Osteoblast (primary cell): ENCODE results near the gene SMG7. TPM values are rescaled to one million over a fixed set of nuclear protein-coding genes. Genes with fewer than 3 reads are reported as not detected.

Source experiments
- DNase-seq: peaks from one replicate; pipeline ENCODE4 v3.0.0; 2011; ENCODE audit warnings: low spot score, mixed read lengths; ENCODE audit not compliant: insufficient read length; ENCODE audit errors: missing footprints
- H2AFZ ChIP-seq: 2 replicates; pipeline ENCODE4 v1.6.0; 2011; ENCODE audit warnings: mild to moderate bottlenecking, low read length
- H3K27ac ChIP-seq: 2 replicates; pipeline ENCODE4 v1.5.1; 2011; ENCODE audit warnings: mild to moderate bottlenecking, low read depth, low read length, moderate library complexity
- H3K27me3 ChIP-seq: 2 replicates; pipeline ENCODE4 v1.6.0; 2012; ENCODE audit warnings: mild to moderate bottlenecking, control low read depth, inconsistent platforms, low read length, moderate library complexity; ENCODE audit not compliant: insufficient read depth
- H3K36me3 ChIP-seq: 2 replicates; pipeline ENCODE4 v1.5.1; 2011; ENCODE audit warnings: mild to moderate bottlenecking, low read length, control low read depth, moderate library complexity; ENCODE audit not compliant: insufficient read depth
- H3K4me1 ChIP-seq: 2 replicates; pipeline ENCODE4 v1.5.1; 2011; ENCODE audit warnings: mild to moderate bottlenecking, low read length, control low read depth, moderate library complexity; ENCODE audit not compliant: insufficient read depth
- H3K4me2 ChIP-seq: 2 replicates; pipeline ENCODE4 v1.6.0; 2011; ENCODE audit warnings: mild to moderate bottlenecking, low read length; ENCODE audit not compliant: insufficient read depth
- H3K4me3 ChIP-seq: fragments of 200-600 bp; sonication (generic); 3 replicates; pipeline ENCODE4 v1.5.1; 2012; ENCODE audit warnings: mild to moderate bottlenecking, low read length, inconsistent platforms; ENCODE audit not compliant: insufficient read depth
- H3K79me2 ChIP-seq: 2 replicates; pipeline ENCODE4 v1.6.0; 2012; ENCODE audit warnings: mild to moderate bottlenecking, low read length, control low read depth, inconsistent platforms; ENCODE audit not compliant: insufficient read depth
- H3K9me3 ChIP-seq: 2 replicates; pipeline ENCODE4 v1.5.1; 2011; ENCODE audit warnings: low read depth, low read length, control low read depth
- H4K20me1 ChIP-seq: 2 replicates; pipeline ENCODE4 v1.6.0; 2012; ENCODE audit warnings: mild to moderate bottlenecking, low read length, control low read depth; ENCODE audit not compliant: insufficient read depth
- CTCF ChIP-seq: IDR thresholded peaks from 2 replicates; pipeline ENCODE4 v1.5.1; 2011; ENCODE audit warnings: mild to moderate bottlenecking, low read depth, low read length, moderate library complexity; ENCODE audit errors: extremely low read depth
- total RNA-seq: library from RNA; depleted of rRNA; stranded (reverse); fragments of >200 nt; gene quantifications from 2 replicates; pipeline ENCODE4 v1.2.3, GENCODE V29; 2012

Gene SMG7
- total RNA-seq, 1 donor = 25.0 TPM

GRCh38 chr1:183592733-183593132 is 120.4 kb downstream of the SMG7 start:
- H3K79me2 ChIP-seq = no peaks in the 10 kb centered on the region
- H3K4me3 ChIP-seq = no peak overlapping the region
- H3K36me3 ChIP-seq = no peaks in the 10 kb centered on the region
- no peak for DNase-seq
- H3K27me3 ChIP-seq = no peaks in the 10 kb centered on the region
- H3K9me3 ChIP-seq = no peaks in the 10 kb centered on the region
- no peak for TF ChIP-seq CTCF
- H3K4me2 ChIP-seq = no peak overlapping the region
- no peak overlapping the region for H2AFZ ChIP-seq
- no peak overlapping the region for H3K27ac ChIP-seq
- no peaks in the 10 kb centered on the region for H4K20me1 ChIP-seq
- no peaks in the 10 kb centered on the region for H3K4me1 ChIP-seq

GRCh38 chr1:183593356-183593755 is 121.1 kb downstream of the SMG7 start:
- TF ChIP-seq CTCF = no peak
- no peaks in the 10 kb centered on the region for H3K79me2 ChIP-seq
- DNase-seq = no peak
- H3K4me3 ChIP-seq = no peak overlapping the region
- no peaks in the 10 kb centered on the region for H3K9me3 ChIP-seq
- no peak overlapping the region for H3K4me2 ChIP-seq
- no peaks in the 10 kb centered on the region for H4K20me1 ChIP-seq
- H3K27ac ChIP-seq = no peak overlapping the region
- H2AFZ ChIP-seq = no peak overlapping the region
- no peaks in the 10 kb centered on the region for H3K36me3 ChIP-seq
- no peaks in the 10 kb centered on the region for H3K27me3 ChIP-seq
- peaks cover 2% of the 10 kb centered on the region for H3K4me1 ChIP-seq

GRCh38 chr1:183595537-183595936 is 123.2 kb downstream of the SMG7 start:
- Histone ChIP-seq H3K4me1 (peaks cover 8% of the 10 kb centered on the region), H2AFZ (no peak overlapping the region), H3K79me2 (no peaks in the 10 kb centered on the region), H3K4me3 (no peak overlapping the region), H3K27me3 (no peaks in the 10 kb centered on the region), H3K27ac (no peak overlapping the region), H4K20me1 (no peaks in the 10 kb centered on the region), H3K36me3 (no peaks in the 10 kb centered on the region), H3K9me3 (no peaks in the 10 kb centered on the region), H3K4me2 (no peak overlapping the region)
- DNase-seq = no peak
- no peak for TF ChIP-seq CTCF

GRCh38 chr1:183596500-183596899 is 124.2 kb downstream of the SMG7 start:
- Histone ChIP-seq H4K20me1 (no peaks in the 10 kb centered on the region), H3K27ac (no peak overlapping the region), H3K4me2 (no peak overlapping the region), H2AFZ (no peak overlapping the region), H3K4me1 (peaks cover 11% of the 10 kb centered on the region), H3K4me3 (no peak overlapping the region), H3K36me3 (no peaks in the 10 kb centered on the region), H3K27me3 (no peaks in the 10 kb centered on the region), H3K9me3 (no peaks in the 10 kb centered on the region), H3K79me2 (no peaks in the 10 kb centered on the region)
- TF ChIP-seq CTCF = no peak
- no peak for DNase-seq
